ENCODE data around the gene CCDC183.

GRCh38 chr9:136798708-136799078 lies 2.6 kb downstream of the CCDC183 start:
- TF ChIP-seq CTCF (IDR thresholded peaks at IDR 0.05) (no peak), POLR2AphosphoS5 (IDR thresholded peaks at IDR 0.05) (no peak), POLR2A (IDR thresholded peaks at IDR 0.05) (no peak), EP300 (IDR thresholded peaks at IDR 0.05) (no peak)

Data from sigmoid colon (tissue), 4 donors.